Fibroblast of lung (primary cell): ENCODE data around the gene RNF123. TPM values are rescaled to one million over a fixed set of nuclear protein-coding genes. Genes with fewer than 3 reads are reported as not detected.

Experiments used
- DNase-seq, 2 donors: peaks; one replicate each; pipeline versions ENCODE4 v3.0.0 to v3.0.0-alpha.2; 2010; ENCODE audit warnings: low read depth in 2 of 2
- H2AFZ ChIP-seq: 2 replicates; pipeline ENCODE4 v1.5.1; 2012; ENCODE audit warnings: low read length, control low read depth, inconsistent platforms
- H3K27ac ChIP-seq: 2 replicates; pipeline ENCODE4 v1.5.1; 2011; ENCODE audit warnings: low read length, control low read depth; ENCODE audit not compliant: insufficient read depth
- H3K27me3 ChIP-seq: 2 replicates; pipeline ENCODE4 v1.5.1; 2011; ENCODE audit warnings: mild to moderate bottlenecking, low read length; ENCODE audit not compliant: control insufficient read depth, insufficient read depth
- H3K36me3 ChIP-seq: 2 replicates; pipeline ENCODE4 v1.5.1; 2011; ENCODE audit warnings: low read length; ENCODE audit not compliant: control insufficient read depth, insufficient read depth
- H3K4me1 ChIP-seq: 2 replicates; pipeline ENCODE4 v1.5.1; 2011; ENCODE audit warnings: low read length; ENCODE audit not compliant: control insufficient read depth, insufficient read depth; ENCODE audit errors: extremely low read depth
- H3K4me2 ChIP-seq: 2 replicates; pipeline ENCODE4 v1.5.1; 2011; ENCODE audit warnings: low read length, control low read depth; ENCODE audit not compliant: insufficient read depth; ENCODE audit errors: extremely low read depth
- H3K4me3 ChIP-seq, 4 experiments: fragments of 200-600 bp in 1 of 4; sonication (generic) in 1 of 4; replicated peaks in 1 of 4; 2 replicates each; pipeline ENCODE4 v1.5.1; 2011 to 2016; ENCODE audit warnings: low read length in 4 of 4, low read depth in 3 of 4, mild to moderate bottlenecking in 3 of 4, control low read depth in 2 of 4, inconsistent platforms in 1 of 4, mixed read lengths in 1 of 4; ENCODE audit not compliant: insufficient read depth in 1 of 4; ENCODE audit errors: control extremely low read depth in 1 of 4
- H3K79me2 ChIP-seq: 2 replicates; pipeline ENCODE4 v1.5.1; 2012; ENCODE audit warnings: mild to moderate bottlenecking, low read length, inconsistent platforms; ENCODE audit not compliant: control insufficient read depth, insufficient read depth
- H3K9ac ChIP-seq: 2 replicates; pipeline ENCODE4 v1.5.1; 2011; ENCODE audit warnings: mild to moderate bottlenecking, low read length, control low read depth; ENCODE audit not compliant: insufficient read depth
- H3K9me3 ChIP-seq: 2 replicates; pipeline ENCODE4 v1.5.1; 2012; ENCODE audit warnings: low read depth, low read length; ENCODE audit not compliant: control insufficient read depth, insufficient read depth
- H4K20me1 ChIP-seq: 2 replicates; pipeline ENCODE4 v1.5.1; 2011; ENCODE audit warnings: low read length; ENCODE audit not compliant: control insufficient read depth, insufficient read depth; ENCODE audit errors: extremely low read depth
- EZH2 ChIP-seq: IDR thresholded peaks from 2 replicates; pipeline ENCODE4 v1.5.1; 2012; ENCODE audit warnings: low read length, control low read depth, mild to moderate bottlenecking; ENCODE audit errors: missing control alignments
- polyA plus RNA-seq, 2 donors: library from polyadenylated mRNA; depleted of rRNA in 1 of 2; stranded (reverse) in 1 of 2; unstranded in 1 of 2; fragments of >200 nt; gene quantifications; 2 replicates each; pipeline ENCODE4 v1.2.1, GENCODE V29; 2011 to 2012; ENCODE audit warnings: missing spikeins in 1 of 2
- total RNA-seq: library from RNA; depleted of rRNA; stranded (reverse); fragments of >200 nt; gene quantifications from 2 replicates; pipeline ENCODE4 v1.2.1, GENCODE V29; 2014
- TF ChIP-seq, protein P1 (sequence below), 2 donors: IDR thresholded peaks in 1 of 2; conservative IDR thresholded peaks in 1 of 2; 1 replicate in 1 of 2; 2 replicates in 1 of 2; pipeline ENCODE4 v1.5.1; 2011 to 2012; ENCODE audit warnings: low read length in 2 of 2, control low read depth in 1 of 2, inconsistent platforms in 1 of 2, low read depth in 1 of 2, mild to moderate bottlenecking in 1 of 2

The RNF123 gene
- total and polyA plus RNA-seq, 2 donors (not counting 1 experiment from before 2014, with no cell fraction given): 16.5 to 27.1 TPM

DNA sequence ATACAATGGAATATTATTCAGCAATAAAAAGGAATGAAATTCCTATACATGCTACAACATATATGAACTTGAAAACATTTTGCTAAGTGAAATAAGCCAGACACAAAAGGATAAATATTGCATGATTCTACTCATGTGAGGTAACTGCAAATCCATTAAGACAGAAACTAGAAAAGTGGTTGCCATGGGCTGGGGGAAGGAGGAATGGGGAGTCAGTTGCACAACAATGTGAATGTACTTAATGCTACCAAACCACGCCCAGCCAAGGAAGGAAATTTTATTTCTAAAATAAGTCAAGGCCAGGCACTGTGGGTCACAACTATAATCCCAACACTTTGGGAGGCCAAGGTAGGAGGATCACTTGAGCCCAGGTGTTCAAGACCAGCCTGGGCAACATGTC, 44.2 kb downstream of the RNF123 start:
- no peaks in the 10 kb centered on the region for H4K20me1 ChIP-seq
- no peak overlapping the region for H3K27ac ChIP-seq
- no peaks in the 10 kb centered on the region for H3K4me1 ChIP-seq
- H3K4me2 ChIP-seq: no peak overlapping the region
- no peak overlapping the region for H3K9ac ChIP-seq
- no peak overlapping the region for H2AFZ ChIP-seq
- TF ChIP-seq EZH2: no peak
- TF ChIP-seq, protein P1, sequence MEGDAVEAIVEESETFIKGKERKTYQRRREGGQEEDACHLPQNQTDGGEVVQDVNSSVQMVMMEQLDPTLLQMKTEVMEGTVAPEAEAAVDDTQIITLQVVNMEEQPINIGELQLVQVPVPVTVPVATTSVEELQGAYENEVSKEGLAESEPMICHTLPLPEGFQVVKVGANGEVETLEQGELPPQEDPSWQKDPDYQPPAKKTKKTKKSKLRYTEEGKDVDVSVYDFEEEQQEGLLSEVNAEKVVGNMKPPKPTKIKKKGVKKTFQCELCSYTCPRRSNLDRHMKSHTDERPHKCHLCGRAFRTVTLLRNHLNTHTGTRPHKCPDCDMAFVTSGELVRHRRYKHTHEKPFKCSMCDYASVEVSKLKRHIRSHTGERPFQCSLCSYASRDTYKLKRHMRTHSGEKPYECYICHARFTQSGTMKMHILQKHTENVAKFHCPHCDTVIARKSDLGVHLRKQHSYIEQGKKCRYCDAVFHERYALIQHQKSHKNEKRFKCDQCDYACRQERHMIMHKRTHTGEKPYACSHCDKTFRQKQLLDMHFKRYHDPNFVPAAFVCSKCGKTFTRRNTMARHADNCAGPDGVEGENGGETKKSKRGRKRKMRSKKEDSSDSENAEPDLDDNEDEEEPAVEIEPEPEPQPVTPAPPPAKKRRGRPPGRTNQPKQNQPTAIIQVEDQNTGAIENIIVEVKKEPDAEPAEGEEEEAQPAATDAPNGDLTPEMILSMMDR (conservative IDR thresholded peaks at IDR 0.05 in 1 of 2, IDR thresholded peaks at IDR 0.05 in 1 of 2; ENCODE audit: low read depth in 1 of 2, low read length in 2 of 2): no peak
- DNase-seq: no peak
- H3K79me2 ChIP-seq: no peaks in the 10 kb centered on the region
- no peak overlapping the region for H3K4me3 ChIP-seq
- H3K9me3 ChIP-seq: no peaks in the 10 kb centered on the region
- H3K27me3 ChIP-seq: no peaks in the 10 kb centered on the region
- H3K36me3 ChIP-seq: peaks cover 24% of the 10 kb centered on the region

- TF ChIP-seq, protein P1 (conservative IDR thresholded peaks at IDR 0.05 in 1 of 2, IDR thresholded peaks at IDR 0.05 in 1 of 2; ENCODE audit: low read depth in 1 of 2, low read length in 2 of 2): no peak
- no peak for TF ChIP-seq EZH2
- Histone ChIP-seq H3K4me3 (no peak overlapping the region), H2AFZ (no peak overlapping the region), H3K36me3 (peaks cover 27% of the 10 kb centered on the region), H3K4me2 (no peak overlapping the region), H3K79me2 (peaks cover 1% of the 10 kb centered on the region), H4K20me1 (no peaks in the 10 kb centered on the region), H3K9me3 (no peaks in the 10 kb centered on the region), H3K27me3 (no peaks in the 10 kb centered on the region), H3K4me1 (no peaks in the 10 kb centered on the region), H3K9ac (no peak overlapping the region), H3K27ac (no peak overlapping the region)
- no peak for DNase-seq
These were observed 45.4 kb downstream of the RNF123 start for GRCh38 chr3:49734752-49735151.

DNA sequence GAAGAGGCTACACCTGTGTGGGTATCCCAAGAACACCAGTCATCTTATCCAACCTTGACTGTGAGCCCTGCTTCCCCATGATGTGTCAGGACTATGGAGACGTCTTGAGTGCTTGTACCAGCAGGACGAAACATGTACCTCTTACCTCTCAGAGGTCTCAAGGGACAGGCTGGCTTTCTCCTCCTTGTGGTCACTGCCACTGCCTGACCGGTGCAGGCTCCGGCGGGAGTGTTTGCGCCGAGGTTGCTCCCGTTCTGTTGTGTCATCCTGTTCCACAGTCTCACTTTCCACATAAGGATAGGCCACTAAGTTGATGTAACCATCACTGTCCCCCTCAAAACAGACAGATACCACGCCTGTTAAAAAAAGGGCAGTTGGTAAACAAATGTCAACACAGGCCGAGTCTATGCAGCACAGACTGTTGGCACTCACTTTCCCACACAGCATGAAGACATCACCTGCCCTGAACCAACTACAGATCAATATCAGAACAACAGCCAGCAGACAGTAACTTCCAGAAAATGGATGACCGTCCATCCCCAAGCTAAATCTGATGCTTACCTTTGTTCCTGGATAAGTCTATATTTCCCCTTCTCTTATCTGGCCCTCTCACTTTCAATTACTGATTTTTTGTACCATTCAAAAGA, 48.8 kb downstream of the RNF123 start:
- no peak for DNase-seq
- Histone ChIP-seq H3K27me3 (no peaks in the 10 kb centered on the region), H4K20me1 (no peaks in the 10 kb centered on the region), H3K4me2 (no peak overlapping the region), H3K4me1 (no peaks in the 10 kb centered on the region), H3K9me3 (no peaks in the 10 kb centered on the region), H3K27ac (no peak overlapping the region), H3K36me3 (peaks cover 18% of the 10 kb centered on the region), H3K79me2 (peaks cover 1% of the 10 kb centered on the region), H3K4me3 (no peak overlapping the region), H2AFZ (no peak overlapping the region), H3K9ac (no peak overlapping the region)
- TF ChIP-seq EZH2: no peak
- TF ChIP-seq, protein P1 (conservative IDR thresholded peaks at IDR 0.05 in 1 of 2, IDR thresholded peaks at IDR 0.05 in 1 of 2; ENCODE audit: low read depth in 1 of 2, low read length in 2 of 2): no peak
